WTC11 (cell line): Measurements from ENCODE around the gene CFAP300. TPM values are rescaled to one million over a fixed set of nuclear protein-coding genes. Genes with fewer than 3 reads are reported as not detected.
A peak's percentile ranks its signal among the peaks of the same experiment; 100 is the strongest.

Experiments
- ATAC-seq: fragments of 200-7000 bp; cut with Tn5 transposase; 2 replicates; pipeline ENCODE4 v1.10.0; 2021; ENCODE audit warnings: mild to moderate bottlenecking, moderate library complexity
- CTCF ChIA-PET: fragments of 300-600 bp; sonication (Branson Sonifier 250); formaldehyde crosslinking; loops from one replicate; lab custom pipeline; 2021; ENCODE audit warnings: antibody characterized with exemption; lab: Charles Lee
- POLR2A ChIA-PET: fragments of 350-600 bp; sonication (Branson Sonifier 250); formaldehyde crosslinking; loops from one replicate; lab custom pipeline; 2021; ENCODE audit warnings: antibody characterized with exemption; lab: Charles Lee
- DNase-seq: peaks from one replicate; pipeline ENCODE4 v3.0.0; 2021; ENCODE audit warnings: low spot score
- H3K27ac Mint-ChIP-seq: 2 replicates; pipeline ENCODE4 v1.8.0; 2021; ENCODE audit warnings: mixed read lengths
- H3K27me3 Mint-ChIP-seq: 2 replicates; pipeline ENCODE4 v1.8.0; 2021; ENCODE audit warnings: low read depth, mild to moderate bottlenecking, moderate library complexity, mixed read lengths
- H3K36me3 Mint-ChIP-seq: 2 replicates; pipeline ENCODE4 v1.8.0; 2021; ENCODE audit warnings: mixed read lengths
- H3K4me1 Mint-ChIP-seq: 2 replicates; pipeline ENCODE4 v1.8.0; 2022; ENCODE audit warnings: mixed read lengths
- H3K4me3 Mint-ChIP-seq: 2 replicates; pipeline ENCODE4 v1.8.0; 2021; ENCODE audit warnings: mild to moderate bottlenecking, moderate library complexity, mixed read lengths
- H3K9me3 Mint-ChIP-seq: 2 replicates; pipeline ENCODE4 v1.8.0; 2021; ENCODE audit warnings: mixed read lengths
- ETV6 ChIP-seq: sonication (generic); formaldehyde crosslinking; IDR thresholded peaks from 2 replicates; pipeline ENCODE4 v1.8.1; 2022; ENCODE audit warnings: mild to moderate bottlenecking, missing genetic modification reagents
- FOXP1 ChIP-seq: sonication (generic); formaldehyde crosslinking; IDR thresholded peaks from 2 replicates; pipeline ENCODE4 v1.8.0; 2022; ENCODE audit warnings: missing genetic modification reagents, mild to moderate bottlenecking, moderate library complexity, borderline replicate concordance
- GRHL2 ChIP-seq: fragments of 250-450 bp; sonication (Bioruptor Pico); IDR thresholded peaks from 2 replicates; pipeline ENCODE4 v1.8.0; 2022; ENCODE audit warnings: mild to moderate bottlenecking, moderate library complexity; ENCODE audit not compliant: insufficient replicate concordance, severe bottlenecking
- JAZF1 ChIP-seq: fragments of 250-450 bp; sonication (Bioruptor Pico); IDR thresholded peaks from 2 replicates; pipeline ENCODE4 v1.9.0; 2021; ENCODE audit warnings: moderate library complexity, mild to moderate bottlenecking, inconsistent platforms
- MXD4 ChIP-seq: fragments of 250-450 bp; sonication (Bioruptor Pico); IDR thresholded peaks from 2 replicates; pipeline ENCODE4 v1.8.0; 2021; ENCODE audit warnings: mild to moderate bottlenecking, moderate library complexity, borderline replicate concordance
- RELA ChIP-seq: sonication (generic); formaldehyde crosslinking; IDR thresholded peaks from 2 replicates; pipeline ENCODE4 v1.8.1; 2022; ENCODE audit warnings: missing genetic modification reagents, mild to moderate bottlenecking, borderline replicate concordance
- TCF7 ChIP-seq: sonication (generic); formaldehyde crosslinking; IDR thresholded peaks from 2 replicates; pipeline ENCODE4 v1.8.0; 2022; ENCODE audit warnings: mild to moderate bottlenecking, low read depth, missing genetic modification reagents, moderate library complexity
- ZNF121 ChIP-seq: sonication (generic); formaldehyde crosslinking; IDR thresholded peaks from 2 replicates; pipeline ENCODE4 v1.8.0; 2023; ENCODE audit warnings: missing genetic modification reagents
- total RNA-seq: library from RNA; stranded (reverse); gene quantifications from 3 replicates; pipeline ENCODE4 v1.2.3, GENCODE V29; 2021
- TF ChIP-seq, protein P1 (sequence below): sonication (generic); formaldehyde crosslinking; IDR thresholded peaks from 2 replicates; pipeline ENCODE4 v1.8.1; 2023; ENCODE audit warnings: mild to moderate bottlenecking, missing genetic modification reagents, moderate library complexity
- TF ChIP-seq, protein P2 (sequence below): sonication (generic); formaldehyde crosslinking; conservative IDR thresholded peaks from 2 replicates; pipeline ENCODE4 v1.8.1; 2022; ENCODE audit warnings: mild to moderate bottlenecking, missing genetic modification reagents
- TF ChIP-seq, protein P3 (sequence below): fragments of 250-450 bp; sonication (Bioruptor Pico); conservative IDR thresholded peaks from 2 replicates; pipeline ENCODE4 v1.9.0; 2021; ENCODE audit warnings: mild to moderate bottlenecking
- TF ChIP-seq, protein P4 (sequence below): sonication (generic); formaldehyde crosslinking; IDR thresholded peaks from 2 replicates; pipeline ENCODE4 v1.8.0; 2022; ENCODE audit warnings: missing genetic modification reagents
- TF ChIP-seq, protein P5 (sequence below): sonication (generic); formaldehyde crosslinking; IDR thresholded peaks from 2 replicates; pipeline ENCODE4 v1.8.0; 2023; ENCODE audit warnings: mild to moderate bottlenecking, missing genetic modification reagents
- TF ChIP-seq, protein P6 (sequence below): sonication (generic); formaldehyde crosslinking; IDR thresholded peaks from 2 replicates; pipeline ENCODE4 v1.8.0; 2022; ENCODE audit warnings: mild to moderate bottlenecking, missing genetic modification reagents

Gene CFAP300
- total RNA-seq, 1 experiment from 2014 or later, result 1.1 TPM

DNA sequence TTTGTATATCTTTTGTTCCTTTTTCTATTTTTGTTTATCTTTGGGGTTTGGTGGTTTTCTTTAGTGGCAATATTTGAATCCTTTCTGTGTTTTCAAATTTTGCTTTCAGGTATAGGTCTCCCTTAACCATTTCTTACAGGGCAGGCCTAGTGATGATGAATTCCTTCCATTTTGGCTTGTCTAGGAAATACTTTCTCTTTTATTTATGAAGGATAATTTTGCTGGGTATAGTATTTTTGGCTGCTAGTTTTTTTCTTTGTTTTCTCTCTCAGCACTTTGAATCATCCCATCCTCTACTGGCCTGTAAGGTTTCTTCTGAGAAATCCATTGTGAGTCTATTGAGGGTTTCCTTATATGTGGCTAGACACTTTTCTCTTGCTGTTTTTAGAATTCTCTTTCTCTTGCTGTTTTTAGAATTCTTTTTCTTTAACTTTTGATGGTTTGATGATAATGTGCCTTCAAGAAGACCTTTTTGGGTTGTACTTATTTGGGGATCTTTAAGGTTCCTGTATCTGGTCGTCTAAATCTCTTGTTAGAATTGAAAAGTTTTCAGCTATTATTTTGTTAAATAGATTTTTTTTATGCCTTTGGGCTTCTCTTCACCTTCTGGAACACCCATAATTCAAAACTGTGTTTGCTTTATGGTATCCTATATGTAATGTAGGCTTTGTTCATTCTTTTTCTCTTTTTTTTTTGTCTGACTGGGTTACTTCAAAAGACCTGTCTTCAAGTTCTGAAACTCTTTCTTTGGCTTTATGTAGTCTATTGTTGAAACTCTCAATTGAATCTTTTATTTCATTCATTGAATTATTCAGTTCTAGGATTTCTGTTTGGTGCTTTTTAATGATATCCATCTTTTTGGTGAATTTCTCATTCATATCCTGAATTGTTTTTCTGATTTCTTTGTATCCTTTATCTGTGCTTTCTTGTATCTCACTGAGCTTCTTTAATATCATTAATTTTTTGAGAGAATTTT, 24.5 kb downstream of the CFAP300 start:
- ChIA-PET POLR2A (no interaction called here), CTCF (no interaction called here)
- H3K9me3 Mint-ChIP-seq, result peaks cover 31% of the 10 kb centered on the region
- TF ChIP-seq ZNF121 (CRISPR knock-in tag), result no peak
- ATAC-seq (no peak), DNase-seq (no peak)
- H3K4me1 Mint-ChIP-seq, result no peaks in the 10 kb centered on the region
- H3K36me3 Mint-ChIP-seq, result peaks cover 23% of the 10 kb centered on the region
- H3K27ac Mint-ChIP-seq, result no peak overlapping the region
- no peaks in the 10 kb centered on the region; the same call in 1 of the 2 replicates for H3K27me3 Mint-ChIP-seq
- H3K4me3 Mint-ChIP-seq, result no peak overlapping the region

DNA sequence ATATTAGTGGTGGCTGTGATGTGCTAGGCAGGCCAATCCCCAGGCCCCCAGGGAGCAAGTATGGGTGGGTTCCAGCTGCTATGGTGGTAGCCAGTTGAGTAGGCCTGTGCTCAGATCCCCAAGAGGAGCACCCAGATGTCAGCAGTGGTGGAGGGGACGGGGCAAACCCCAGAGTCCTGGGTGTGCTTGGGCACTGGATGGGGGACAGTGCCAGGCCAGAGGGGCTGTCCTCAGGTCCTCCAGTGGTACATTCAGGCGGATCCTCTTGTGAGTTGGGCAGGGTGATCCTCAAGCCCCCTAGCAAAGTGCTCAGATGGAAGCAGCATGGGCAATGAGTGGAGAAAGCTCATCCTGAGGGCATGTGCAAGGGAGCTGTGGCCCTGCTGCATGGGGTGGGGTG, 26.0 kb downstream of the CFAP300 start:
- Mint-ChIP-seq H3K27ac (no peak overlapping the region), H3K4me3 (no peak overlapping the region), H3K27me3 (no peaks in the 10 kb centered on the region; the same call in 1 of the 2 replicates), H3K36me3 (peaks cover 23% of the 10 kb centered on the region), H3K4me1 (no peaks in the 10 kb centered on the region), H3K9me3 (peaks cover 31% of the 10 kb centered on the region)
- TF ChIP-seq, protein P1, sequence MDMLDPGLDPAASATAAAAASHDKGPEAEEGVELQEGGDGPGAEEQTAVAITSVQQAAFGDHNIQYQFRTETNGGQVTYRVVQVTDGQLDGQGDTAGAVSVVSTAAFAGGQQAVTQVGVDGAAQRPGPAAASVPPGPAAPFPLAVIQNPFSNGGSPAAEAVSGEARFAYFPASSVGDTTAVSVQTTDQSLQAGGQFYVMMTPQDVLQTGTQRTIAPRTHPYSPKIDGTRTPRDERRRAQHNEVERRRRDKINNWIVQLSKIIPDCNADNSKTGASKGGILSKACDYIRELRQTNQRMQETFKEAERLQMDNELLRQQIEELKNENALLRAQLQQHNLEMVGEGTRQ (CRISPR knock-in tag), result no peak
- TF ChIP-seq RELA, result 0 out of 2 replicates have a peak, but pooled peaks have one; percentile 29
- ChIA-PET CTCF (no interaction called here), POLR2A (no interaction called here)
- no peak for ATAC-seq
- DNase-seq, result no peak

DNA sequence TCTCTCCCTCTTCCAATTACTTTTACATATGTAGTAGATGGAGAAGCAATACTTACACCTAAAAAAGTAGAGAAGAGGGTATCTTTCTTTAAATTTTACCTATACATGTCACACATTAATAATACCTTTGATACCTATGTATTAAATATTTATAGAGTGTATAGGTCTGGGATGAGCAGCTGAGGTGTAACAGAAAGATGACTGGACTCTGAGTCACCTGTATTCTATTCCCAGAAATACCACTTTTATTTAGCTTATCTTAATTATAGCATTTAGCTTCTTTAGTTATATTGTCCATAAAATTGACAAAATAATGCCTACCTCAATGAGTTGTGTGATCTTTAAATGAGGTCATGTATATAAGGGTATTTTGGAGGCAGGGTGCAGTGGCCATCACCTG, 32.4 kb downstream of the CFAP300 start:
- Mint-ChIP-seq H3K27me3 (no peaks in the 10 kb centered on the region), H3K9me3 (no peaks in the 10 kb centered on the region), H3K36me3 (no peaks in the 10 kb centered on the region), H3K4me1 (no peaks in the 10 kb centered on the region), H3K27ac (no peak overlapping the region), H3K4me3 (no peak overlapping the region)
- TF ChIP-seq, protein P2, sequence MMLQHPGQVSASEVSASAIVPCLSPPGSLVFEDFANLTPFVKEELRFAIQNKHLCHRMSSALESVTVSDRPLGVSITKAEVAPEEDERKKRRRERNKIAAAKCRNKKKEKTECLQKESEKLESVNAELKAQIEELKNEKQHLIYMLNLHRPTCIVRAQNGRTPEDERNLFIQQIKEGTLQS (CRISPR knock-in tag), result no peak
- TF ChIP-seq ETV6, result no peak
- TF ChIP-seq JAZF1 (CRISPR knock-in tag), result no peak
- TF ChIP-seq, protein P3, sequence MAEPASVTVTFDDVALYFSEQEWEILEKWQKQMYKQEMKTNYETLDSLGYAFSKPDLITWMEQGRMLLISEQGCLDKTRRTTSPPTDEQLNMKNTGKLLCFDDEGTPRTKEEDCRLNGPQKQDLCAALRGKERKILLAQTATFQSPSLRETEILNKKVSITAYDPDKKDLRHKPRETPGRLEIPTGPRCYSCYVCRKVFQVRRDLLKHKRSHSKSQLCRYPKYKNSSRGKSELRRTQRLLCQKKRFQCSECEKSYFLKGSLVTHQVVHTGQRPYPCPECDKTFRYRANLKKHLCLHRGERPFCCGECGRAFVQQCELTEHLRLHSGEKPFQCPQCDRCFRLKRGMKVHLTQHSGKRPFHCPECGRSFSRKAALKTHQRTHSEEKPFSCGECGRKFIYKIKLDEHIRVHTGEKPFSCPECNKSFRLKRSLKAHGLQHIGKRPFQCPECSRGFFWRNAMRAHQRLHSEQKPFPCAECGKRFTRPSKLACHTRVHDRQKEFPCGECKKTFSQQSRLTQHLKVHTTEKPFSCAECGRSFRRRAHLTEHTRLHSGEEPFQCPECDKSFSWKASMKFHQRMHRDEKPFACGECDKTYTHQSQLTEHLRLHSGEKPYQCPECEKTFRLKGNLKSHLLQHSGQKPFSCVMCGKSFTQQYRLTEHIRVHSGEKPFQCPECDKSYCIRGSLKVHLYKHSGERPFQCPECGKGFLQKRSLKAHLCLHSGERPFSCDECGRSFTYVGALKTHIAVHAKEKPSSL (CRISPR knock-in tag), result no peak
- TF ChIP-seq, protein P4, sequence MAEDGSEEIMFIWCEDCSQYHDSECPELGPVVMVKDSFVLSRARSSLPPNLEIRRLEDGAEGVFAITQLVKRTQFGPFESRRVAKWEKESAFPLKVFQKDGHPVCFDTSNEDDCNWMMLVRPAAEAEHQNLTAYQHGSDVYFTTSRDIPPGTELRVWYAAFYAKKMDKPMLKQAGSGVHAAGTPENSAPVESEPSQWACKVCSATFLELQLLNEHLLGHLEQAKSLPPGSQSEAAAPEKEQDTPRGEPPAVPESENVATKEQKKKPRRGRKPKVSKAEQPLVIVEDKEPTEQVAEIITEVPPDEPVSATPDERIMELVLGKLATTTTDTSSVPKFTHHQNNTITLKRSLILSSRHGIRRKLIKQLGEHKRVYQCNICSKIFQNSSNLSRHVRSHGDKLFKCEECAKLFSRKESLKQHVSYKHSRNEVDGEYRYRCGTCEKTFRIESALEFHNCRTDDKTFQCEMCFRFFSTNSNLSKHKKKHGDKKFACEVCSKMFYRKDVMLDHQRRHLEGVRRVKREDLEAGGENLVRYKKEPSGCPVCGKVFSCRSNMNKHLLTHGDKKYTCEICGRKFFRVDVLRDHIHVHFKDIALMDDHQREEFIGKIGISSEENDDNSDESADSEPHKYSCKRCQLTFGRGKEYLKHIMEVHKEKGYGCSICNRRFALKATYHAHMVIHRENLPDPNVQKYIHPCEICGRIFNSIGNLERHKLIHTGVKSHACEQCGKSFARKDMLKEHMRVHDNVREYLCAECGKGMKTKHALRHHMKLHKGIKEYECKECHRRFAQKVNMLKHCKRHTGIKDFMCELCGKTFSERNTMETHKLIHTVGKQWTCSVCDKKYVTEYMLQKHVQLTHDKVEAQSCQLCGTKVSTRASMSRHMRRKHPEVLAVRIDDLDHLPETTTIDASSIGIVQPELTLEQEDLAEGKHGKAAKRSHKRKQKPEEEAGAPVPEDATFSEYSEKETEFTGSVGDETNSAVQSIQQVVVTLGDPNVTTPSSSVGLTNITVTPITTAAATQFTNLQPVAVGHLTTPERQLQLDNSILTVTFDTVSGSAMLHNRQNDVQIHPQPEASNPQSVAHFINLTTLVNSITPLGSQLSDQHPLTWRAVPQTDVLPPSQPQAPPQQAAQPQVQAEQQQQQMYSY (CRISPR knock-in tag), result no peak
- no peak for TF ChIP-seq MXD4 (CRISPR knock-in tag)
- no peak for TF ChIP-seq GRHL2
- no peak for TF ChIP-seq TCF7 (CRISPR knock-in tag)
- TF ChIP-seq, protein P5, sequence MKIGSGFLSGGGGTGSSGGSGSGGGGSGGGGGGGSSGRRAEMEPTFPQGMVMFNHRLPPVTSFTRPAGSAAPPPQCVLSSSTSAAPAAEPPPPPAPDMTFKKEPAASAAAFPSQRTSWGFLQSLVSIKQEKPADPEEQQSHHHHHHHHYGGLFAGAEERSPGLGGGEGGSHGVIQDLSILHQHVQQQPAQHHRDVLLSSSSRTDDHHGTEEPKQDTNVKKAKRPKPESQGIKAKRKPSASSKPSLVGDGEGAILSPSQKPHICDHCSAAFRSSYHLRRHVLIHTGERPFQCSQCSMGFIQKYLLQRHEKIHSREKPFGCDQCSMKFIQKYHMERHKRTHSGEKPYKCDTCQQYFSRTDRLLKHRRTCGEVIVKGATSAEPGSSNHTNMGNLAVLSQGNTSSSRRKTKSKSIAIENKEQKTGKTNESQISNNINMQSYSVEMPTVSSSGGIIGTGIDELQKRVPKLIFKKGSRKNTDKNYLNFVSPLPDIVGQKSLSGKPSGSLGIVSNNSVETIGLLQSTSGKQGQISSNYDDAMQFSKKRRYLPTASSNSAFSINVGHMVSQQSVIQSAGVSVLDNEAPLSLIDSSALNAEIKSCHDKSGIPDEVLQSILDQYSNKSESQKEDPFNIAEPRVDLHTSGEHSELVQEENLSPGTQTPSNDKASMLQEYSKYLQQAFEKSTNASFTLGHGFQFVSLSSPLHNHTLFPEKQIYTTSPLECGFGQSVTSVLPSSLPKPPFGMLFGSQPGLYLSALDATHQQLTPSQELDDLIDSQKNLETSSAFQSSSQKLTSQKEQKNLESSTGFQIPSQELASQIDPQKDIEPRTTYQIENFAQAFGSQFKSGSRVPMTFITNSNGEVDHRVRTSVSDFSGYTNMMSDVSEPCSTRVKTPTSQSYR (CRISPR knock-in tag), result no peak
- TF ChIP-seq, protein P6, sequence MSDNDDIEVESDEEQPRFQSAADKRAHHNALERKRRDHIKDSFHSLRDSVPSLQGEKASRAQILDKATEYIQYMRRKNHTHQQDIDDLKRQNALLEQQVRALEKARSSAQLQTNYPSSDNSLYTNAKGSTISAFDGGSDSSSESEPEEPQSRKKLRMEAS, result no peak
- no peak for TF ChIP-seq FOXP1 (CRISPR knock-in tag)
- ChIA-PET POLR2A (no interaction called here), CTCF (no interaction called here)
- DNase-seq (no peak), ATAC-seq (no peak)
